ENCODE results near the gene RASSF1.
A peak's percentile ranks its signal among the peaks of the same experiment; 100 is the strongest.

The RASSF1 gene, protein sequence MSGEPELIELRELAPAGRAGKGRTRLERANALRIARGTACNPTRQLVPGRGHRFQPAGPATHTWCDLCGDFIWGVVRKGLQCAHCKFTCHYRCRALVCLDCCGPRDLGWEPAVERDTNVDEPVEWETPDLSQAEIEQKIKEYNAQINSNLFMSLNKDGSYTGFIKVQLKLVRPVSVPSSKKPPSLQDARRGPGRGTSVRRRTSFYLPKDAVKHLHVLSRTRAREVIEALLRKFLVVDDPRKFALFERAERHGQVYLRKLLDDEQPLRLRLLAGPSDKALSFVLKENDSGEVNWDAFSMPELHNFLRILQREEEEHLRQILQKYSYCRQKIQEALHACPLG

GRCh38 chr3:50340448-50341329, at the start of gene RASSF1:
Gene RASSF1, minus strand, starts transcription at chr3:50340836. Its CDS starts 31 bp downstream, at chr3:50340805.
- no peak for DNase-seq

GRCh38 chr3:50389414-50389767, 48.8 kb upstream of the RASSF1 start:
- DNase-seq = no peak

- DNase-seq = no peak
Measured at GRCh38 chr3:50388720-50389413, 48.2 kb upstream of the RASSF1 start.

- no peak for DNase-seq
Measured at GRCh38 chr3:50388016-50388719, 47.5 kb upstream of the RASSF1 start.

GRCh38 chr3:50385754-50386153, 45.1 kb upstream of the RASSF1 start:
- DNase-seq = no peak

DNA sequence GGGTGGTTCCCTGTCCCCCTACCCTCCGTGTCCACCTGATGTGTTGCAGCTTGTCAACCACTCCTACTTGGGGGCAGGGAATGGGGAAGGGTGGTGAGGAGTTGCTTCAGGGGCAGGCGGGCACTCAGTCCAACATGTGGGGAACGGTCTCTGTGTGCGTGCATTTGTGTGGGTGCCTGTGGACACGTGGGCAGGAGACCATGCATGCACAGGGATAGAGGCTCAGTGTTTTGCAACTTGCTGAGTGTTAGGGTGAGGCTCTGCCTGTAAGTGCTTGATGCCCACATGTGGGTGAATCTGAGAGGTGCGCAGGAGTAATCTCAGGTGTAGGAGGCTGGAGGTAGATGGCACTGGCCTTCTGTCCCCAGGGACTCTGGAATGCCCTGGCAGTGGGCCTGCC, 43.1 kb upstream of the RASSF1 start:
- DNase-seq = no peak

DNA sequence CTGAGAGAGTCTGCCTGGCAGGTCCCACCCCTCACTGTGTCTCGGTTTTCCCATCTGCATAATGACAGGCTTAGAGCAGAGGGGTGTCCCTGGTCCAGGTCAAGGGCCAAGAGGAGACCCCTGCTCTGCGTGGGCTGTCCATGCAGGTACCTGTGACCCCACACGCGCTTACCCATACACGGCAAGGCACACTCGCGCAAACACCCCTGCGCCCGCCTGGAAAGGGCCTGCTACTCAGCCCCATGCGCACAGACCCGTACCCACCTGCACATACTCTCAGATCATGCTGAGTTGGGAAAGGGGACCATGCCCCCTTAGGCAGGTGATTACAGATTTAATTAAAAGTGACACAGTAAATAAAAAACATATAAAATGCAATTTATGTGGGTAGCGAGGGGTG, 42.1 kb upstream of the RASSF1 start:
- DNase-seq = no peak

GRCh38 chr3:50381383-50381782, 40.7 kb upstream of the RASSF1 start:
- DNase-seq = peak; percentile 78

GRCh38 chr3:50380405-50381085, 39.9 kb upstream of the RASSF1 start:
- DNase-seq = no peak

DNA sequence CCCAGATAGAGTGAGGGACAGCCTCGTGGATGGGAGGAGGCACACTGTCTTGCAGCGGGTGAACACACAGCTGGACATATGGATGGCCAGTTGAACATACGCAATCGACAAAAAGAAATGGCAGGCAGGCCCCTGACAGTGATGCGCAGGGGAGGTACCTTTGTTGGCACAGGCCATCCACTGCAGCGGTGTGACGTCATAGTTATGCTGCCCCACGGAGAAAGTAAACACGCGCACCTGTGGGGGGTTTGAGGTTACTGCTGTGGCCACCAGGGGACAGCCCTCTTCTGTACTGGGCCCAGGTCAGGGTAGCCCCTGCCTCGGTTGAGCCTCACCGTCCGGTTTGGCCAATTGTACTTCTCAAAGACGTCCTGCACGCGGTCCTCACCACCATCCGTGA, 38.1 kb upstream of the RASSF1 start:
- DNase-seq = no peak

DNA sequence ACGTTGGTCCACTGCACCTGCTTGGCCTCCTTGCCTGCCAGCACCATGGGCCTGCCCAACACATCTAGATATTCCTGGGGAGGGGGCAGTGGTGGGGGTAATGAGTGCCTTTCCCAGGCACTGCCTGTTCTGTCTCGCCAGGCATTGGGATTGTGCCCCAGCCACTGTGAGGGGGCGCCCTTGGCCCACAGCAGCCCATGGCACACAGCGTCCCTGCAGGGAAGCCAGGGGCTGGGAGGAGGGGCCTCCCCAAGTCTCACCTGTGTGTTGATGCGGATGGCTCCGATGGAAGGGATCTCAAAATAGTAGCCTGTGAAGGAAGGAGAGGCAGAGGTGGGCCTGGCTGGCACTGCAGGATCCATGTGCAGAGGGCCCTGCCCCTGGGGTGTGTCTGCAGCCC, 37.4 kb upstream of the RASSF1 start:
- DNase-seq = no peak

DNA sequence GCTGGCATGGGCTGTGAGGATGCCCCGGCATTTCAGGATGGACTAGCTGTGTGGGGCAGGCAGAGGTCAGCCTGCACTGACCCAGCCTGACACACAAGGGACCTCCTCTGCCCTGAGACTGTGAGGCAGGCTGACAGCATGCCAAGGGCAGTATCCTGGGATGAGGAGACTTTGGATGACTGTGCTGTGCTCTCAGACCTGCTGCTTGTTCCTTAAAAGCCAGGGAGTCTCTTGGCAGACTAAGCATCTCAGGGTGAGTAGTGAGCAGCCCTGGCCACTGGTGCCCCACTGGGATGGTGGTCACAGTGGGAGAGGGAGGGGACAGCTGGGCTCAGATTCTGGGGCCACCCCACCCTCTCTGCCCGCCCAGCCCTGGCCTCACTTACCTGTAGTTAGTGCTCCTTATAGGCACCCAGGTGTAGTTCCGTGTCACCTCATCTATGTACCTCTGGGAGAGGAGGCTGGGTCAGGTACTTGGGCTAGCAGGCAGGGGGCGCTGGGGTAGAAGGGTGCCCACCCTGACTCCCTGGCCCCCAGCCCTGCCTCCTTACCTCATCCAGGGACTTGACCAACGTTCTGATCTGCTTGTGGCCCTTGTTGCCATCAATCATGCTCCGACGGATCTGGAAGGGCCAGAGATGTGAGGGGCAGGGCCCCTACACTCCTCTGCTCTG, 34.8 kb upstream of the RASSF1 start:
- no peak for DNase-seq

- no peak for DNase-seq
Measured at GRCh38 chr3:50374363-50375257, 34.0 kb upstream of the RASSF1 start.

DNA sequence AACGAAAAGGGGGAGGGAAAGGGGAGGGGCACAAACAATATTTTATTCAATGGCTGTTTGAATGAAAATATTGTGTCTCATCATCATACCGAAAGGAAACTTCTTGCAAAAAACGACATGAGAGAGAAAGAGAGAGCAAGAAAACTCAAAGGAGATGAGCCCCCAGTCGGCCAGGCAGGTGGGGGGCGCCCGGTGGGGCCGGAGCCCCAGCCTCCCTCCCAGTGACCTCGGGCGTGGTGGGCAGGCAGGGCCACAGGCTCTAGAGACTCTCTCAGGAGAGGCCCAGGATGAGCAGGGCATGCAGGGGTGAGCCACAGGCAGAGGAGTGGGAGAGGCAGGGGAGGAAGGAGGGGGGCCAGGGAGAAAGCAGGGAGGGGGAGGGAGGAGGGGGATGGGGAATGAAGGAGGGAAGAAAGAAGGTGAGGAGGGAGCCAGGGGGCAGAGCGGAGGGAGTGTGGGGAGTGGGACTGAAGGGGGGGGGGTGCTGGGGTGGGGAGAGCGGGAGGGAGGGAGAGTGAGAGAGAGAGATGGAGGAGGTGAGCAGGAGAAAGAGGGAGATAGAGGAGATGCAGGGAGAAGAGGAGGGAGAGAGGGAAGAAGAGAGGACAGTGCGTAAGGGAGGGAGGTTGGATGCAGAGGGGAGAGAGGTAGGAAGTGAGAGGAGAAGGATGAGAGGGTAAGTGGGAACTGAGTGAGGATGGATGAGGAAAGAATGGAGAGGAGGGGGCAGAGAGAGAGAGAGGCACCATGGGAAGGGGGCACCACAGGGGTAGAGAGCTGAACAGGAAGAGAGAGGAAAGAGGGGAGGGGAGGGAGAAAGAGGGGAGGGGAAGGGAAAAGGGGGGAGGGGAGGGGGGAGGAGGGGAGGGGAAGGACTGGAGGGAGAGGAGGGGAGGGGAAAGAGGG, 32.8 kb upstream of the RASSF1 start:
- DNase-seq = no peak

- no peak for DNase-seq
Measured at GRCh38 chr3:50372349-50372748, 31.7 kb upstream of the RASSF1 start.

DNA sequence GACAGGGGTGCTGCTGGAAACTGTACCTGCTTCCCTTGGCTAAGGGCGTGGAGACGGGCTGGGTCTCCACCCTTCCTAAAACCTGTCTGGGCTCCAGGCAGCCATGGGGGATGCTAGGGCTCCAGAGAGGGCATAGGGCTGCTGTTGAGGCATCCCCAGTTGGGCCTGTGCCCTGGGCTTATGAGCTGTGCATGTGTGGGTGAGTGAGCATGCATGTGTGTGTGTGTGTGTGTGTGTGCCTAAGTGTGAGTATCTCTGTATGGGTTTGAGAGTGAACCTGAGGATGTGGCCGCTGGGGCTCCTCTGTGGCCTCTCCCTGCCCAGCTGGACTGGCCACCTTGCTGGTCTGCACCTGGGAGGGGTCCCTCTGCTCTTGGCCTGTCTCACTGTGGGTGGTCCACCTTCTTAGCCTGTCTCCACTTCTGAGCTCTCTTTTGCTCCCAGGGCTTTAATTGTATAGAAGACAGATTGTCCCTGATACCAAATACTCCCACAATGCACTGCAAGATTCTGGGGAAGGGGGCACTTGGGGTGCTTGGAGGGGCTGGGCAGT, 30.6 kb upstream of the RASSF1 start:
- DNase-seq = no peak

- DNase-seq = no peak
Measured at GRCh38 chr3:50370594-50370993, 30.0 kb upstream of the RASSF1 start.

GRCh38 chr3:50369012-50369670, 28.5 kb upstream of the RASSF1 start:
- no peak for DNase-seq

DNA sequence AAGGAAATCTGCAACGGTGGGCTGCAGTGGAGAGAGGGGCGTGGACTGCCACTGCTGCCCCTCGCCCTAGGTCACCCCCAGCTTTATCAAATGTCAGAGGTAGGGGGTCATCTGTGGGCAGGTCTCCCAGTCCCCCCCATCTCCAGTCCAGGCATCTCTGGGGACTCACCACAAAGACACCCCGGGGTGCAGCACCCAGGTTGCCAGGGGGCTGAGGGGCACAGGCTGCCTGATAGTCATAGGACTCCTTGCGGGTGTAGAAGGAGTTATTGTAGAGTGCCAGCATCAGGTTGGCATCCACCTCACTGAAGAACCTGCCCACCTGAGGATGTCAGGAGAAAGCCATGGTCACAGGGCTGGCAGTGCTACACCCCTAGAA, 25.2 kb upstream of the RASSF1 start:
- no peak for DNase-seq

All from NCI-H1105 treated with DMSO at 0.1 percent for 48 hours (cell line).